Measurements from ENCODE around the gene RCBTB2. TPM values are rescaled to one million over a fixed set of nuclear protein-coding genes. Genes with fewer than 3 reads are reported as not detected.

The RCBTB2 gene
- total RNA-seq, 1 donor from 2014 or later = 5.6 TPM

DNA sequence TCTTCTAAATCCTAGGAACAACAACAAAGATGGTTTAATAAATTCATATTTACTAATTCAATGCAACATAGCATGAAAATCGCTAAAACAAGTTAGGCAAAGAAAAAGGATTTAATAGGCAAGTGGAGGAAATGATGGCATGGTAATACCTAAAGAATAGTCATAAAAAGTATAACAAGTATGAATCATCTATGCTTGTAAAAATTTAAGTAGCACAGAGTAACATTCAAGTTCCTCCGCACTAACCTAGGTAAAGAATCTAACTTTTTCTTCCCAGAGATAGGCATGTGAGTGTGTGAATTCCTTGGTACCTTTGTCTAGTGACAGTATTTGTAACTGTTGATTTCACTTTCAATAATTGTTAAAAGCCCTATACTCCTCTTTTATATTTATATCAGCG lies 42.6 kb downstream of the RCBTB2 start:
- H3K4me3 ChIP-seq (ENCODE audit: low read depth, low read length) = no peak overlapping the region
- no peak for DNase-seq (ENCODE audit: low read depth)
- no peaks in the 10 kb centered on the region for H3K36me3 ChIP-seq (ENCODE audit: control insufficient read depth, insufficient read depth, low read length)
- TF ChIP-seq, protein P1, sequence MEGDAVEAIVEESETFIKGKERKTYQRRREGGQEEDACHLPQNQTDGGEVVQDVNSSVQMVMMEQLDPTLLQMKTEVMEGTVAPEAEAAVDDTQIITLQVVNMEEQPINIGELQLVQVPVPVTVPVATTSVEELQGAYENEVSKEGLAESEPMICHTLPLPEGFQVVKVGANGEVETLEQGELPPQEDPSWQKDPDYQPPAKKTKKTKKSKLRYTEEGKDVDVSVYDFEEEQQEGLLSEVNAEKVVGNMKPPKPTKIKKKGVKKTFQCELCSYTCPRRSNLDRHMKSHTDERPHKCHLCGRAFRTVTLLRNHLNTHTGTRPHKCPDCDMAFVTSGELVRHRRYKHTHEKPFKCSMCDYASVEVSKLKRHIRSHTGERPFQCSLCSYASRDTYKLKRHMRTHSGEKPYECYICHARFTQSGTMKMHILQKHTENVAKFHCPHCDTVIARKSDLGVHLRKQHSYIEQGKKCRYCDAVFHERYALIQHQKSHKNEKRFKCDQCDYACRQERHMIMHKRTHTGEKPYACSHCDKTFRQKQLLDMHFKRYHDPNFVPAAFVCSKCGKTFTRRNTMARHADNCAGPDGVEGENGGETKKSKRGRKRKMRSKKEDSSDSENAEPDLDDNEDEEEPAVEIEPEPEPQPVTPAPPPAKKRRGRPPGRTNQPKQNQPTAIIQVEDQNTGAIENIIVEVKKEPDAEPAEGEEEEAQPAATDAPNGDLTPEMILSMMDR (IDR thresholded peaks at IDR 0.05; ENCODE audit: insufficient read depth, low read length, poor library complexity, severe bottlenecking) = no peak
- no peaks in the 10 kb centered on the region for H3K27me3 ChIP-seq (ENCODE audit: control insufficient read depth, insufficient read depth, low read length)

DNA sequence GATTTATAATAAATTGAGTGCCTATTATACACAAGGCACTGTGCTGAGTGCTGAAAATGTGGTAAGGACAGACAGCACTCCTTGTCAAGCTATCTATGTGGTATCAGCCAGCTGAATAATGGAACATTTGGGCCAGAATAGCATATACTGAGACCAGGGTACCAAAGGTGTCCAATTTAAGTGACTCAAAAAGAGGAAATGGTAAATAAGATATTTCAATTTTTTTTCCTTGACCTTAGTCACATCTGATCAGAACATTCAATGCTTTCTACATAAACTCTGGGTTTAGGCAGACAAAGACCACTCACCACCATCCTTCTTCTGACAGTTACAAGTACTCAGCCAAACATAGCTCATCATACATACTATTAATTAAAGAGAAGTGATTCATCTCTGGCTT lies 43.2 kb downstream of the RCBTB2 start:
- TF ChIP-seq, protein P1 (IDR thresholded peaks at IDR 0.05; ENCODE audit: insufficient read depth, low read length, poor library complexity, severe bottlenecking) = no peak
- no peak for DNase-seq (ENCODE audit: low read depth)
- no peak overlapping the region for H3K4me3 ChIP-seq (ENCODE audit: low read depth, low read length)
- no peaks in the 10 kb centered on the region for H3K27me3 ChIP-seq (ENCODE audit: control insufficient read depth, insufficient read depth, low read length)
- H3K36me3 ChIP-seq (ENCODE audit: control insufficient read depth, insufficient read depth, low read length) = no peaks in the 10 kb centered on the region

DNA sequence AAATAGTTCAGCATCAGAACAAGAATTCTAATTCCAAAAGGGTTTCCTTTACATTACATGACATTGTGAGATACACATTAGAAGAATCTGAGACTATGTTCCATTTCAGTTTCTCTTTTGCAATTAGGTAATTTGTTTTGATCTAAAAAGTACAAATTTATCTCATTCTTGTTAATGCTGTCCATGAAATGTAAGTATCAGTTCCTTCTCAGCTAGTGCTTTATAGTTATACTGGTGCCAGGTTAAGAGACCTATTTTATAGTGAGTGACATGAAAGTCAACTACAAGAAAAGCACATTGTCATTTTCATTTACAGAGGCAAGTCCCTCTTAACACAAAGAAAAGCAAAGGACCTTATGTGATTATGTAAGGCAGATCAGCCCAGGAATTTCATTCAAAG lies 43.9 kb downstream of the RCBTB2 start:
- Histone ChIP-seq H3K4me3 (ENCODE audit: low read depth, low read length) (no peak overlapping the region), H3K36me3 (ENCODE audit: control insufficient read depth, insufficient read depth, low read length) (no peaks in the 10 kb centered on the region), H3K27me3 (ENCODE audit: control insufficient read depth, insufficient read depth, low read length) (no peaks in the 10 kb centered on the region)
- no peak for DNase-seq (ENCODE audit: low read depth)
- TF ChIP-seq, protein P1 (IDR thresholded peaks at IDR 0.05; ENCODE audit: insufficient read depth, low read length, poor library complexity, severe bottlenecking) = no peak

DNA sequence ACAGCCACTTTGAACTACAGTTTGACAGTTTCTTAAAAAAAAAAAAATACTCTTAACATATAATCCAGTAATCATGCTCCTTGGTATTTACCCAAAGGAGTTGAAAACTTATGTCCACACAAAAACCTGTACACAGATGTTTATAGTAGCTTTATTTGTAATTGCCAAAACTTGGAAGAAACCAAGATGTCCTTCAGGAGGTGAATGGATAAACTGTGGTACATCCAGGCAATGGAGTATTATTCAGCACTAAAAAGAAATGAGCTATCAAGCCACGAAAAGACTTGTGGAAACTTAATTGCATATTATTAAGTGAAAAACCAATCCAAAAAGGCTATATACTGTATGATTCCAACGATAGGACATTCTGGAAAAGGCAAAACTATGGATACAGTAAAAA lies 44.9 kb downstream of the RCBTB2 start:
- no peaks in the 10 kb centered on the region for H3K36me3 ChIP-seq (ENCODE audit: control insufficient read depth, insufficient read depth, low read length)
- H3K4me3 ChIP-seq (ENCODE audit: low read depth, low read length) = no peak overlapping the region
- TF ChIP-seq, protein P1 (IDR thresholded peaks at IDR 0.05; ENCODE audit: insufficient read depth, low read length, poor library complexity, severe bottlenecking) = no peak
- DNase-seq (ENCODE audit: low read depth) = no peak
- H3K27me3 ChIP-seq (ENCODE audit: control insufficient read depth, insufficient read depth, low read length) = no peaks in the 10 kb centered on the region

DNA sequence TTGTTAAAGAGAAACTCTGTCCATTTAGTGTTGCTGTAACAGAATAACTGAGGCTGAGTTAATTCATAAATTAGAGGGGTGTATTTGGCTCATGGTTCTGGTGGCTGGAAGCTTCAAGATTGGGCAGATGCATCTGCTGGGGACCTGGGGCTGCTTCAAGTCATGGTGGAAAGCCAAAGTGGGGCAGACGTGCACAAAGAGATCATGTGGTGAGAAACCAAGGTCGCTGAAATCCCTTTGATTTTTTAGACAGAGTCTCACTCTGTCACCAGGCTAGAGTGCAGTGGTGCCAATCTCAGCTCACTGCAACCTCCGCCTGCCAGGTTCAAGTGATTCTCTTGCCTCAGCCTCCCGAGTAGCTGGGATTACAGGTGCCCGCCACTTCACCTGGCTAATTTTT lies 46.0 kb downstream of the RCBTB2 start:
- Histone ChIP-seq H3K36me3 (ENCODE audit: control insufficient read depth, insufficient read depth, low read length) (no peaks in the 10 kb centered on the region), H3K4me3 (ENCODE audit: low read depth, low read length) (no peak overlapping the region), H3K27me3 (ENCODE audit: control insufficient read depth, insufficient read depth, low read length) (no peaks in the 10 kb centered on the region)
- TF ChIP-seq, protein P1 (IDR thresholded peaks at IDR 0.05; ENCODE audit: insufficient read depth, low read length, poor library complexity, severe bottlenecking) = no peak
- no peak for DNase-seq (ENCODE audit: low read depth)

DNA sequence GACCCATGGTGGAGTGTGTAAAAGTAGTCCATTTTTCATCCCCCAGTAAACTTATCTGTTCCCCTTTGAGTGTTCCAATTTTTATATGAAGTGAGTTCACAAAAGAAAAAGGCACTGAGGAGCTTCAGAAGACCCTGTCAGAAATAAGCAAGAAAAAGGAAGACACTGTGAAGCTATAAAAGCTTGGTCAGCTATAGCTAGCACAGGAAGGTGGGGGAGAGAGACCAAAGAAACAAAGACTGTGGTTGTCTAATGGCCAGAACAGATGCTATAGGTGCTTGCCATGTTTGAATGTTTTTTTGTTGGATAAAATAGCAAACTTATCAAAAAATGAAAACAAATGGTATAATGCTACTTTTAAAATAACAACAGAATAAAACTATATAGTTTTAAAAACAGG lies 46.5 kb downstream of the RCBTB2 start:
- DNase-seq (ENCODE audit: low read depth) = no peak
- Histone ChIP-seq H3K27me3 (ENCODE audit: control insufficient read depth, insufficient read depth, low read length) (no peaks in the 10 kb centered on the region), H3K36me3 (ENCODE audit: control insufficient read depth, insufficient read depth, low read length) (no peaks in the 10 kb centered on the region), H3K4me3 (ENCODE audit: low read depth, low read length) (no peak overlapping the region)
- TF ChIP-seq, protein P1 (IDR thresholded peaks at IDR 0.05; ENCODE audit: insufficient read depth, low read length, poor library complexity, severe bottlenecking) = no peak
